KMS-11 (cell line): ENCODE results near the gene ZNF117.
"Not testable (repeated sequence)": the region's sequence is repeated elsewhere in the genome, so short reads cannot be mapped to it uniquely, and the experiment has no call there.

Experiments used
- H2AFZ ChIP-seq: fragments of 200-600 bp; sonication (generic); 2 replicates; pipeline ENCODE4 v1.6.1; 2016; ENCODE audit warnings: antibody characterized with exemption, mixed run types, low read depth
- H3K27ac ChIP-seq: fragments of 200-600 bp; sonication (generic); 2 replicates; pipeline ENCODE4 v1.6.1; 2016; ENCODE audit warnings: mild to moderate bottlenecking, mixed run types
- H3K27me3 ChIP-seq: fragments of 200-600 bp; sonication (generic); 2 replicates; pipeline ENCODE4 v1.6.1; 2017; ENCODE audit warnings: mild to moderate bottlenecking, low read depth, mixed run types, moderate library complexity; ENCODE audit not compliant: insufficient read depth
- H3K36me3 ChIP-seq: fragments of 200-600 bp; sonication (generic); 2 replicates; pipeline ENCODE4 v1.6.1; 2017; ENCODE audit warnings: mild to moderate bottlenecking, mixed run types; ENCODE audit not compliant: insufficient read depth
- H3K4me1 ChIP-seq: fragments of 200-600 bp; sonication (generic); 2 replicates; pipeline ENCODE4 v1.6.1; 2016; ENCODE audit warnings: mild to moderate bottlenecking, low read depth, mixed run types; ENCODE audit not compliant: poor library complexity, severe bottlenecking
- H3K4me2 ChIP-seq: fragments of 200-600 bp; sonication (generic); 2 replicates; pipeline ENCODE4 v1.7.0; 2016; ENCODE audit warnings: mild to moderate bottlenecking, mixed run types
- H3K4me3 ChIP-seq: fragments of 200-600 bp; sonication (generic); IDR thresholded peaks from 2 replicates; pipeline ENCODE4 v1.6.1; 2017; ENCODE audit warnings: low read depth, low read length, mixed read lengths; ENCODE audit not compliant: insufficient read depth
- H3K79me2 ChIP-seq: fragments of 200-600 bp; sonication (generic); 2 replicates; pipeline ENCODE4 v1.6.1; 2016; ENCODE audit warnings: low read depth, mixed run types; ENCODE audit not compliant: insufficient read depth
- H3K9ac ChIP-seq: fragments of 200-600 bp; sonication (generic); 2 replicates; pipeline ENCODE4 v1.6.1; 2016; ENCODE audit warnings: mild to moderate bottlenecking, mixed run types
- H4K20me1 ChIP-seq: fragments of 200-600 bp; sonication (generic); 2 replicates; pipeline ENCODE4 v1.6.1; 2016; ENCODE audit warnings: mild to moderate bottlenecking, mixed run types; ENCODE audit not compliant: insufficient read depth
- TF ChIP-seq, protein P1 (sequence below): fragments of 200-600 bp; sonication (generic); conservative IDR thresholded peaks from 2 replicates; pipeline ENCODE4 v1.6.1; 2017; ENCODE audit warnings: low read depth, mild to moderate bottlenecking, antibody characterized with exemption, low read length, moderate library complexity, mixed read lengths

ZNF117 gene

DNA sequence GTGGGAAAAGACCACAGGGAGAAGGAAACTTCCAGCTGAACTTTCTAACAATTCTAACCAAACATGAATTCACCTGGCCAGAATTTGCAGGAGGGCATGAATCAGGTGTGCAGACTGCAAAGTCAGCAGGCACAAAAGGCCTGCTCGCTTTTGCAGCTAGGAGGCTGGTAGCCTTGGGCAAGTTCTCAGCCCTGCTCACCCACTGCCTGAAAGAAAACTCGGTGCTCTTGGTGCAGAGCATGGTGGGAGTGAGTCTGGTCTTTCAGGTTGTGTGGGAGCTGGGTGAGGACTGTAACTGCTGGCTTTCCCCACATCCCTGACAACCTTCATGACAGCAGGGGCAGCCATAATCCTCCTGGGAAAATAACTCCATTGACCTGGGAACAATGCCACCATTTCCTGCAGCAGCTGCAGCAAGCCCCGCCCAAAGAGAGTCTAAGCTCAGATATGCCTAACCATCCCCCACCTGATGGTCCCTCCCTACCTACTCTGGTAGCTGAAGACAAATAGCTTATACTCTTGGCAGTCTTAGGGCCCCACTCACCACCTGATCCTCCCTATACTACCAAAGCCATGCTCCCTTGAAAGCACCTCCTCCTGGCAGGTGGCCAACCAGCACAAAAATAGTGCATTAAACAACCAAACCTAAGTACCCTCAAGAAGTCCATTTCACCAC lies 31.6 kb downstream of the ZNF117 start:
- Histone ChIP-seq H2AFZ (no peak overlapping the region), H3K4me2 (no peak overlapping the region), H3K27ac (no peak overlapping the region), H3K9ac (no peak overlapping the region), H3K36me3 (no peaks in the 10 kb centered on the region), H4K20me1 (no peaks in the 10 kb centered on the region), H3K4me1 (no peaks in the 10 kb centered on the region), H3K79me2 (no peaks in the 10 kb centered on the region), H3K4me3 (no peak overlapping the region), H3K27me3 (no peaks in the 10 kb centered on the region)
- TF ChIP-seq, protein P1, sequence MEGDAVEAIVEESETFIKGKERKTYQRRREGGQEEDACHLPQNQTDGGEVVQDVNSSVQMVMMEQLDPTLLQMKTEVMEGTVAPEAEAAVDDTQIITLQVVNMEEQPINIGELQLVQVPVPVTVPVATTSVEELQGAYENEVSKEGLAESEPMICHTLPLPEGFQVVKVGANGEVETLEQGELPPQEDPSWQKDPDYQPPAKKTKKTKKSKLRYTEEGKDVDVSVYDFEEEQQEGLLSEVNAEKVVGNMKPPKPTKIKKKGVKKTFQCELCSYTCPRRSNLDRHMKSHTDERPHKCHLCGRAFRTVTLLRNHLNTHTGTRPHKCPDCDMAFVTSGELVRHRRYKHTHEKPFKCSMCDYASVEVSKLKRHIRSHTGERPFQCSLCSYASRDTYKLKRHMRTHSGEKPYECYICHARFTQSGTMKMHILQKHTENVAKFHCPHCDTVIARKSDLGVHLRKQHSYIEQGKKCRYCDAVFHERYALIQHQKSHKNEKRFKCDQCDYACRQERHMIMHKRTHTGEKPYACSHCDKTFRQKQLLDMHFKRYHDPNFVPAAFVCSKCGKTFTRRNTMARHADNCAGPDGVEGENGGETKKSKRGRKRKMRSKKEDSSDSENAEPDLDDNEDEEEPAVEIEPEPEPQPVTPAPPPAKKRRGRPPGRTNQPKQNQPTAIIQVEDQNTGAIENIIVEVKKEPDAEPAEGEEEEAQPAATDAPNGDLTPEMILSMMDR: no peak

DNA sequence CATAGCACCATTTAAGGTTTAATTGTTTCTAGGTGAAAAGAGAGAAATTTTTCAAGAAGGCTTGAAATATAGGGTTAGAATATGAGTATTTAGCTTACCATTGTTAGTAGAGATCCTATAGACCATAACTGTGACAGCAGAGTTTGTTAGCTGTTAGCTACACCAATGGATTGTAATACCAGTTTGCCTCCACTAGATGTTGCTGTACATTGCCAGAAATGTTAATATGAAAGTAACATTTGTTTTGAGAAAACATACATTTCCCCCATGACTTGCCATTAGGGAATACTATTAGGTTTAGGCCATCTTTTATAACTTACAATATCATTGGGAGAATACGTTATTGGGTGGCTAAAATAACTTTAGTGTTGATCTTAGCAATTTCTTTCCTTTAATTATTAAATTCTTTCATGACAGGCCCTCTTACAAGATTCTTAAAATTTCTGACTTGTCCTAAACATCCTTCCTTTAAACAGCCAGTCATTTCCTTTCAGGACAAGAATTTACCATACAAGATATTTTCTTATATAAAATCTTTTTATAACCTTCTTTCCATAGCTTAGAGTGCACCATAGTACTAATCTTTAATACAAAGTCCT lies 39.5 kb downstream of the ZNF117 start:
- H3K9ac ChIP-seq: no peak overlapping the region
- H3K4me2 ChIP-seq: no peak overlapping the region
- no peaks in the 10 kb centered on the region for H3K79me2 ChIP-seq
- H2AFZ ChIP-seq: no peak overlapping the region
- no peak overlapping the region for H3K4me3 ChIP-seq
- TF ChIP-seq, protein P1: peak; percentile 80
- no peaks in the 10 kb centered on the region for H3K4me1 ChIP-seq
- no peaks in the 10 kb centered on the region for H3K27me3 ChIP-seq
- no peak overlapping the region for H3K27ac ChIP-seq
- H4K20me1 ChIP-seq: no peaks in the 10 kb centered on the region
- no peaks in the 10 kb centered on the region for H3K36me3 ChIP-seq

DNA sequence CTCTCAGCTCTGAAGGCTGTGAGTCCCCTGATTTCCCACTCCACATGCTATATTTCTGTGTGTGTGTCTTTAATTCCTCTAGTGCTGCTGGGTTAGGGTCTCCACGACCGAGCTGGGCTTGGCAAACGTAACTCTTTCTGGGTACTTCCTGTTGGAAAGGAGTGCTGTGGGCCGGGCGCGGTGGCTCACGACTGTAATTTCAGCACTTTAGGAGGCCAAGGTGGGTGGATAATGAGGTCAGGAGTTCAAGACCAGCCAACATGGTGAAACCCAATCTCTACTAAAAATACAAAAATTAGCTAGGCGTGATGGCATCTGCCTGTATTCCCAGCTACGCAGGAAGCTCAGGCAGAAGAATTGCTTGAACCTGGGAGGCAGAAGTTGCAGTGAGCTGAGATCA lies 40.2 kb downstream of the ZNF117 start:
- not testable (repeated sequence) for H3K4me2 ChIP-seq, H3K4me3 ChIP-seq, H2AFZ ChIP-seq, H4K20me1 ChIP-seq, H3K27me3 ChIP-seq, H3K4me1 ChIP-seq, H3K79me2 ChIP-seq, H3K9ac ChIP-seq, H3K27ac ChIP-seq, H3K36me3 ChIP-seq

DNA sequence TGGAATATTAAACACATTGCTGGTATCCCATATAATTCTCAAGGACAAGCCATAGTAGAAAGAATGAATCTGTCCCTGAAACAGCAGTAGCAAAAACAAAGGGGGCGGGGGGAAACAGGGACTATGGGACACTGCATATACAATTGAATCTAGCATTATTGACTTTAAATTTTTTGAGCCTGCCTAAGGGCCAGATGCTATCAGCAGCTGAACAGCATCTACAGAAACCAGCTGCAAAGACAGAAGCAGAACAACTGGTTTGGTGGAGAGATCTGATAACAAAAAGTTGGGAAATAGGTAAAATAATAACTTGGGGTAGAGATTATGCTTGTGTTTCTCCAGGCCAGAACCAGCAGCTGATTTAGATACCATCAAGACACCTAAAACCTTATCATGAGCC lies 42.1 kb downstream of the ZNF117 start:
- not testable (repeated sequence) for H3K27ac ChIP-seq, H3K4me1 ChIP-seq

DNA sequence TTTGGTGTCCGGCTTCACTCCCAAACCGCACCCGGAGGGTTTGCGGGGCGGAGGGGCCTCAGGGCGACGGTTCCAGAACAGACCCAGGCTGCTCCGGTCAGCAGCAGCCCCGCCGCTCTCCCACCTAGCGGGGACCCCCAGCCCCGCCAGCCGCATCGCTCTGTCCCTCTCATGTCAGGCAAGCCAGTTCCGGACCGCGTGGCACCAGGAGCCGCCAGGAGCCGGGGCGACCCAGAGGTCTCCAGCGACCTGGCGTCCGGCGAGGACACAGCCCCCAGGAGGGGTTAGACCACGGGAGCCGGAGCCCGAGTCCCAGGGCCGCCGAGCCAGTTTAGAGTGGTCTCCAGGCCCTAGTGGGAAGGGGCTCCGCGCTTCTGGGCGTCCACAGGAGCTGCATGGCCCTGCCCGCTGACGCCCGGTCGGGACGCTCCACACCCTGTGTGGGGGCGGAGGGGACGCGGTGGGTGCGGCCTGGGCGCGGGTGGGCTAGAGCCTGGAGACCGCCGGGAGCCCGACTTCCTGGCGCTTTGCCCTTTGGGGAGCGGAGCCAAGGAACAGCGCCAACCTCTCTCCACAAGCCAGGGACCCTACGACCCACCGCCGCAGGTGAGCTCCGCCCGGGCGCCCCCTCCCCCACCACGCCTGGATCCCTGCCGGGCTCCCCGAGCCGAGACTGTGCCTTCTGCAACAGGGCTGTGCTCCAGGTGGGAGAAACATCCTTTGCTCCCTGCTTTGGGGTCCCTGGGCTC lies 43.4 kb downstream of the ZNF117 start:
- H3K9ac ChIP-seq: no peak overlapping the region
- TF ChIP-seq, protein P1: no peak
- H4K20me1 ChIP-seq: no peaks in the 10 kb centered on the region
- no peak overlapping the region for H3K27ac ChIP-seq
- no peak overlapping the region for H3K4me2 ChIP-seq
- H3K36me3 ChIP-seq: no peaks in the 10 kb centered on the region
- no peaks in the 10 kb centered on the region for H3K27me3 ChIP-seq
- no peak overlapping the region for H2AFZ ChIP-seq
- no peaks in the 10 kb centered on the region for H3K79me2 ChIP-seq
- no peak overlapping the region for H3K4me3 ChIP-seq
- no peaks in the 10 kb centered on the region for H3K4me1 ChIP-seq

More for the DNA sequence above, 42.1 kb downstream of the ZNF117 start:
- H3K36me3 ChIP-seq, H2AFZ ChIP-seq, H3K27me3 ChIP-seq, H3K9ac ChIP-seq, H3K4me3 ChIP-seq, H3K79me2 ChIP-seq, H4K20me1 ChIP-seq, H3K4me2 ChIP-seq: not testable (repeated sequence)
